Colon (tissue), 2 donors: ENCODE results near the gene HMG20A.

ENCODE experiments used
- FAIRE-seq: peaks from 2 replicates; lab custom pipeline; 2012; peaks lifted over from hg19 to GRCh38; lab: Jason Lieb, UNC
- donor health status: control.
- donor health status: control.

Gene HMG20A

DNA sequence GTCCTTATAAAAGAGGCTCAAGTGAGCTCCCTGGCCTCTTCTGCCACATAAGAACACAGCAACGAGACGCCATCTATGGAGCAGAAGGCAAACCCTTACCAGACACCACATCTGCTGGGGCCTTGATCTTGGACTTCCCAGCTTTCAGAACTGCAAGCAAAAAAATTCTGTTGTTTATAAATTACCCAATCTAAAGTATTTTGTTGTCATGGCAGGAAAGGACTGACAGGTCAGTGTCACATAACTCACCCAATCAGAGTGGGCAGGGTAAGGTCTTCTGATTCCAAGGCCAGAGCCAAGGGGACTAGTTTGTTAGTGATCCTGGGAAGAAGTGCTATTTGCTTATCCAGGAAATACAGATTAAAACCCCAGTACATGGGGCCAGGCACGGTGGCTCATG is 98.9 kb downstream of the HMG20A start:
- no peak for FAIRE-seq

DNA sequence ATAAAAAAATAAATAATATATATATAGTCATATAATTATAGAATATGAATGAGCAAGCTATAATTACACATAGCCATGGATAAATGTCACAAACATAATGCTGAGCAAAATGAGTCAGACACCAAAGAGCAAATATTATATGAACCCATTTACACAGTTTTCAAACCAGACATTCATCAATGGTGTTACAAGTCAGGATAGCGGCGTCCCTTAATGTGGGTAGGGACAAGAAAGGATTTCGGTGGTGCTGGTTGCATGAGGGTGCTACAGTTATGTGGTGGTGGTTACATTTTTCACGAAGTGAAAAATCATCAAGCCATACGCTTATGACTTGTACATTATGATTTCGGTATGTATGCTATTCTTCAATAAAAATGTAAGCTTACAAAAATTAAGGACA is 100.5 kb downstream of the HMG20A start:
- FAIRE-seq, result no peak

DNA sequence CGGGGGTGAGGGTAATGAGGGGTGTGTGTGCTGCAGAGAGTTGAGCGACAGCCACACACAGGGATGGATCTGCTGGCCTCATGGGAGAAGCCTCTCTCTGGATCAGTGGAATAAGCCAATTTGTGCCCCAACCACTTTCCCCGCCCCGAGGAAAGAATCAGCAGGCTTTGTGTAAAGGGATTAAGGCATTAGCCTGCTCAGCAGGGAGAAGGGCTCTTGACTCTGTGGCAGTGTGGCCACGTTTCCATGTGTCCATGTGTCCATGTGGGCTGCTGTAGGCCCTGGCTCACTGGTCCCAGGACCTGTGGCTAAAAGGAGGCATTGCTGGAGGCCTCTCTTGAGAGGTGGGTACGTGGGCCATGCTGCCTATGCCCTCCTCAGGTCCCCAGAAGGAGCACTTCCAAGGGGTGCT is 104.7 kb downstream of the HMG20A start:
- no peak for FAIRE-seq

DNA sequence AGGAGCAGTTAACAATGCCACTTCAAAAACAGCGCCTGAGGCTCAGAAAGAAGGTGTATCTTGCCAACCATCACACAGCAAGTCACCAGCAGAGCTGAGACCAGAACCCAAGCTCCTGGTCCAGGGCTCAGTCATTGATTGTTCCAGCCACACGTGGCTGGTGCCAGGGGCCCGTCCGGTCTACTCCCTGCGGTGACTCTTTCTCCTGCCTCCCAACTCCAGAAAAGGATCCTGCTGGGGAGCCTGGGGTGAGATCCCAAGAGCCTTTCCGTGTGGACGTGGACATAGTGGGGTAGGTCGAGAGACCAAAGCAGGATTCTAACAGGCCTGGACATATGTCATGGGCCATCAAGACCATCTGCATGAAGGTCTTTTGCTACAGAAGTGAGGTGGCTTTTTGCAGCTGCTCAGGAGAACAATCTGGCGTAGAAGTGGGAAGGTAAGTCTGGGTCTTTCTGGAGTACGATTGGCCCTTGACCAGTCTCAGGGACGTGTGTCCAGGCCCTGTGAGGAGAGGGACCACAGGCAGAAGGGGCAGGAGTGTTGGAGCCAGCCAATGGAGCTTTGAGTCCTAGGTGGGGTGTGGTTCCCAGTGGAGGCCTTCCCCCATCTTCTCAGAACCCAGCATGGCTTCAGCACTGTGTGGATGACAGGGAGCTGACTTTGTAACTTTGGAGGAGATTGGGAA is 105.4 kb downstream of the HMG20A start:
- no peak for FAIRE-seq

- no peak for FAIRE-seq
Measured at GRCh38 chr15:77526595-77527163, 106.0 kb downstream of the HMG20A start.

- FAIRE-seq, result no peak
Measured at GRCh38 chr15:77527164-77527778, 106.6 kb downstream of the HMG20A start.

DNA sequence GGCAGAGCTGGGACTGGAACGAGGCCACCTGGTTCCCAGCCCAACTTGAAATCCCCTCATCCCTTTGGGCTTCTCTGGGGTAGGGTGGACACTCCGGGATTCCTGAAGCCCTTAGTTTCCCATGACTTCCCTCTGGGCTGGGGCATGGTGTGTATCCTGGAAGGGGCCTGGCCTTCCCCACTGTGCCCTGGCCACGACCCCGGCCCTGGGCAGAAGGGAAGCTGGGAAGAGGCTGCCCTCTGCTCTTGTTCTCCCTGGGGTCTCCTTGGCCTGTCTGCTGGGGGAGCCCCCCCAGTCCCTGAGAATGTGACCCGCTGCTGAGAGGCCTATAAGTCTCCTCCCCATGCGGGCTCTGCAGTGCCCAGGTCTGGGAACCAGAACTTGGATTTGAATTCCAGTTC is 107.1 kb downstream of the HMG20A start:
- no peak for FAIRE-seq

- no peak for FAIRE-seq
Measured at GRCh38 chr15:77528290-77528967, 107.7 kb downstream of the HMG20A start.

GRCh38 chr15:77528968-77529319 is 108.3 kb downstream of the HMG20A start:
- FAIRE-seq, result no peak

DNA sequence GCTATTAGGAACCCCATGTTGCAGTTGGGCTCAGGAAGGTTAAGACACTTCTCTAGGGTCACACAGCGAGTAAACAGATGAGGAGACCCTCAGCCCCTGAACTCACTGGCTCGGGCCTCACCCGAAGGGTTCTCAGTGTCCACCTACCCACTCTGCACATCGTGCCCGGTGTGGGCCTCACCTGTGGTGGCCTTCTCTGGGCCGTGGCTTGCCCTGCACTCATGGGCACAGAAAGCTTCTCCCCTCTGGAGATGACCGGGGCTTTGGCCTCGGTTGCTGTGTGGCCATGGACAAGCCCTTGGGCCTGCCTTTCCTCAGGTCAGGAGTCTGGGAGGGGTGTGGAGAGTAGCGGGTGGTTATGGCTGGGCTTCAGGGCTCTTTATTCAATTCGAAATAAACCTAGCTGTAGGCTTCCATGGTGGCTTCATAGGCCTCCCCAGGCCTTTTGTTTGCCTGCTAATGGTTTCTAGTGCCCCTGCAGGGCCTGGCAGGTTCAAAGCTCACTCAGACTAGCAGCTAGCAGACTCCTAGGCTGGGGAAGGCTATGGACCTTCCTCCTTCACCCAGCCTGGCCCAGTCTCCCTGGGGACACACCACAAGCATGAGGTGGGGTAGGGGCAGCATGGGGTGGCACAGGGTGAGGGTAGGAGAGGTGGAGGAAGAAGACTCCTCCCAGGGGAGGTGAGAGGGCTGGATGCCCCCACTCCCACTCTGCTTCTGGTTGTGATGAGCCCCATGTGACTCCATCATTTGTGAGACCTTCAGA is 108.9 kb downstream of the HMG20A start:
- no peak for FAIRE-seq

GRCh38 chr15:77530576-77530975 is 109.9 kb downstream of the HMG20A start:
- FAIRE-seq, result no peak

GRCh38 chr15:77531191-77532000 is 110.7 kb downstream of the HMG20A start:
- FAIRE-seq, result no peak

DNA sequence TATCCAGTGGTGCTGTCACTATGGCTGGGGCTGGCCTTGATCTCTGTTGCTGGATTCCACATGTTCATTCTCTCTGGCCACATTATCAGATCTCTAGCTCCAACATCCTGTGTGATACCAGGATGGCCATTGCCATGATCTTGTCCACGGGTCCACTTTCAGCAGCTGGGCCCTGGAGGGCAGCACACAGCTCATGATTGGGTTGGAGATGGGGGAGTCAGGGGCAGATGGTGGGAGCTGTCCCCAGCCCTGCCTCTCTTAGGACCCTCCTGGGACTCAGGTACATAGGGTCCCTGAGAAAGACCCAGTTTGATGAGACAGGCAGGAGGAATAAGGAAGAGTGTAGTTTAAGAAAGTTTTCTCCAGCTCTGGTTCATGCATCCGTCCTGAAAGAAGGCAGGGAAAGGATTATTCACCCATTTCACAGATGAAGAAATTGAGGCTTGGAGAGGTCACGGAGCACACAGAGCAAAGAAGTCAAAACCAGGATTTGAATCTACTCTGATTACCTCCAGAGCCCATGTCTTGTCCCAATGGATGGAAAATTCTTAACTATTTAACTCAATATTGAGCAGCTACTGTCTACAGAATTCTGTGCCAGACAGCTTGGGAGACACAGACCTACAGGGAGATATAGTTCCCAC is 111.5 kb downstream of the HMG20A start:
- FAIRE-seq, result no peak

GRCh38 chr15:77532846-77533245 is 112.2 kb downstream of the HMG20A start:
- no peak for FAIRE-seq

DNA sequence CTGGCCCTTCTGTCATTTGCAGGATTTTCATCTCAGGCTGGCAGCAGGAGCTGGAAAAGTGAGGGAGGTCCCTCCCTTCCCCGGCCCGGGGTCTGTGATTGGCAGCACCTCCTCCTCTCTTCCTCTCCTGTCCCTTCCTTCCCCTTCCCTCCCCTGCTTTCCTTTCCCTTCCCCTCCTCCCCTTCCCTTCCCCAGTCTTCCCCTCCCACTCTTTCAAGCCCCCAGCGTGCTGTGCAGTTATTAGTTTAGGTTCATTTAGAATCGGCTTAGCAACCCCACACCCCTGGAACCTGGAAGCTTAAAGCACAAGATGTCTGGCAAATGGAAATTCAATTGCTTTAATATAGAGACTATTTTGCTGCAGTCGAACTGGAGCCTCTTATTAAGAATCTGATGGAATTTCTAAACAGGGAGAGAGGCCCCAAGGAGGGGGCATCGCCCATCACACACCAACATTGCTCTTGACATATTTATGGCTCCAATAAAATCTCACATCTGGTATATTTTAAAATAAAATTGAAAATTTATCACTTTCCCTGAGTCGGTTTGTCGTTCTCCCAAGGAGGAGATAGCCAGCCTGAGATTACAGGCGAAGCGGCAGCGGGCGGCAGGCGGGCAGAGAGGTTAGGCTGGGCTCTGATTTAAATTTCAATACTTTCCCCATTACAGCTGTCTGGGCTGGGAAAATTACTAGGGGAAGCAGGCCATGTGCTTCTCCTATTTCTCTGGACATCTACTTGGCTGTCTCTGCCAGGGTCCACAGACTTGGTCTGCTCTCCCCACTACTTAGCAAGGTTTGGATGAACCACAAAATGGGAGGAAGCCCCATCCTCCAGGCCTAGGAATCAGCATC is 113.1 kb downstream of the HMG20A start:
- FAIRE-seq, result no peak
